OCI-LY3 (cell line): ENCODE measurements around the gene AFAP1.

Experiments used
- H2AFZ ChIP-seq: fragments of 200-600, 300-600 bp; shearing (Covaris generic); 2 replicates; pipeline ENCODE4 v1.6.0; 2014; ENCODE audit warnings: antibody characterized with exemption, low read depth, low read length
- H3K27ac ChIP-seq: fragments of 200-600, 300-600 bp; sonication (generic); 2 replicates; pipeline ENCODE4 v1.5.1; 2014; ENCODE audit warnings: mild to moderate bottlenecking, low read length, moderate library complexity, mixed read lengths
- H3K27me3 ChIP-seq: fragments of 200-600, 300-600 bp; sonication (generic); 2 replicates; pipeline ENCODE4 v1.6.1; 2014; ENCODE audit warnings: low read depth, low read length, mixed read lengths
- H3K36me3 ChIP-seq: fragments of 200-600, 300-600 bp; sonication (generic); replicated peaks from 2 replicates; pipeline ENCODE3; 2014; ENCODE audit warnings: low read depth, low read length, mixed read lengths
- H3K4me1 ChIP-seq: fragments of 300-600, 200-600 bp; sonication (generic); 2 replicates; pipeline ENCODE4 v1.6.1; 2014; ENCODE audit warnings: low read length, mixed read lengths
- H3K4me2 ChIP-seq: fragments of 200-600, 300-600 bp; sonication (generic); 2 replicates; pipeline ENCODE4 v1.6.1; 2014; ENCODE audit warnings: low read length, mixed read lengths
- H3K4me3 ChIP-seq: fragments of 300-600, 200-600 bp; sonication (generic); 2 replicates; pipeline ENCODE4 v1.5.1; 2014; ENCODE audit warnings: antibody characterized with exemption, mild to moderate bottlenecking, low read length, moderate library complexity
- H3K79me2 ChIP-seq: fragments of 300-600, 200-600 bp; shearing (Covaris generic); 2 replicates; pipeline ENCODE4 v1.6.1; 2014; ENCODE audit warnings: mild to moderate bottlenecking, low read length, mixed read lengths
- H3K9ac ChIP-seq: fragments of 300-600, 200-600 bp; shearing (Covaris generic); 2 replicates; pipeline ENCODE4 v1.6.0; 2014; ENCODE audit warnings: mild to moderate bottlenecking, low read length, moderate library complexity
- H3K9me3 ChIP-seq: fragments of 200-600, 300-600 bp; shearing (Covaris generic); 2 replicates; pipeline ENCODE4 v1.6.1; 2014; ENCODE audit warnings: low read length, mixed read lengths; ENCODE audit not compliant: insufficient read depth
- H4K20me1 ChIP-seq: fragments of 200-600, 300-600 bp; sonication (generic); 2 replicates; pipeline ENCODE4 v1.6.1; 2016; ENCODE audit warnings: low read length, mixed read lengths; ENCODE audit not compliant: insufficient read depth
- EZH2phosphoT487 ChIP-seq: fragments of 200-600 bp; shearing (Covaris generic); IDR thresholded peaks from 2 replicates; pipeline ENCODE4 v1.6.1; 2018; ENCODE audit warnings: antibody characterized with exemption, mixed run types, low read depth
- TF ChIP-seq, protein P1 (sequence below): fragments of 200-600, 300-600 bp; sonication (generic); IDR thresholded peaks from 2 replicates; pipeline ENCODE4 v1.5.1; 2014; ENCODE audit warnings: antibody characterized with exemption, low read length, low read depth

AFAP1 gene

DNA sequence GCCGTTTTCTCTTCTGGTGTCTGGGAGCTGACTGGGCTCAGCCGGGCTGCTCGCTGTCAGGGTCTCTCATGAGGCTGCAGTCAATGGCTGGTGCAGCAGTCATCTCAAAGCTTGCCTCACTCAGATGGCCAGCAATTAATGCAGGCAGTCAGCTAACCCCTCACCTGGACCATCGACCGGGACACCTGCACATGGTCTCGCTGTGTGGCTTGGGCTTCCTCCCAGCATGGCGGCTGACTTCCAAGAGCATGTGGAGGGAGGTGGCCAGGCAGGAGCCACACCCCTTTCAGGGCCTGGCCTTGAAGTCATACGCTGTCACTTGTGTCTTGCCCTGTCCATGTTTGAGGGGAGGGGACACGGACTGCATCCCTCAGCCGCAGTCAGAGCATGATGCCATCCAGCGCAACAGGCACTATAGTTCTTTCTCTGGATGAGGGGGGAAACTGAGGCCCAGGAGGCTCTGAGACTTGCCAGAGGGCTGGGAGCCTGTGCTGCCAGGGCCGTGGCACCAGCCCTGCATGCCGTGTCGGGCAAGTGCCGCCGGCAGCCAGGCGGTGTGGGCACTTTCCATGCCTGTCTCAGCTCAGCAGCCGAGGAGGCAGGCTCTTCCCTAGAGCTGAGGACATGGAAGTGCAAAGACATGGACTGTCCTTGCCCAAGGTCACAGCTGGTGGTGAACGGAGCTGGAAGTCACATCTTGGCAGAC, 201.8 kb downstream of the AFAP1 start:
- no peak overlapping the region for H3K4me2 ChIP-seq
- no peaks in the 10 kb centered on the region for H3K36me3 ChIP-seq
- TF ChIP-seq, protein P1, sequence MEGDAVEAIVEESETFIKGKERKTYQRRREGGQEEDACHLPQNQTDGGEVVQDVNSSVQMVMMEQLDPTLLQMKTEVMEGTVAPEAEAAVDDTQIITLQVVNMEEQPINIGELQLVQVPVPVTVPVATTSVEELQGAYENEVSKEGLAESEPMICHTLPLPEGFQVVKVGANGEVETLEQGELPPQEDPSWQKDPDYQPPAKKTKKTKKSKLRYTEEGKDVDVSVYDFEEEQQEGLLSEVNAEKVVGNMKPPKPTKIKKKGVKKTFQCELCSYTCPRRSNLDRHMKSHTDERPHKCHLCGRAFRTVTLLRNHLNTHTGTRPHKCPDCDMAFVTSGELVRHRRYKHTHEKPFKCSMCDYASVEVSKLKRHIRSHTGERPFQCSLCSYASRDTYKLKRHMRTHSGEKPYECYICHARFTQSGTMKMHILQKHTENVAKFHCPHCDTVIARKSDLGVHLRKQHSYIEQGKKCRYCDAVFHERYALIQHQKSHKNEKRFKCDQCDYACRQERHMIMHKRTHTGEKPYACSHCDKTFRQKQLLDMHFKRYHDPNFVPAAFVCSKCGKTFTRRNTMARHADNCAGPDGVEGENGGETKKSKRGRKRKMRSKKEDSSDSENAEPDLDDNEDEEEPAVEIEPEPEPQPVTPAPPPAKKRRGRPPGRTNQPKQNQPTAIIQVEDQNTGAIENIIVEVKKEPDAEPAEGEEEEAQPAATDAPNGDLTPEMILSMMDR = no peak
- TF ChIP-seq EZH2phosphoT487 = no peak
- no peaks in the 10 kb centered on the region for H3K4me1 ChIP-seq
- H3K27ac ChIP-seq = no peak overlapping the region
- no peak overlapping the region for H3K9ac ChIP-seq
- no peaks in the 10 kb centered on the region for H4K20me1 ChIP-seq
- H2AFZ ChIP-seq = no peak overlapping the region
- H3K9me3 ChIP-seq = no peaks in the 10 kb centered on the region
- H3K79me2 ChIP-seq = no peaks in the 10 kb centered on the region
- H3K4me3 ChIP-seq = no peak overlapping the region
- H3K27me3 ChIP-seq = no peaks in the 10 kb centered on the region

DNA sequence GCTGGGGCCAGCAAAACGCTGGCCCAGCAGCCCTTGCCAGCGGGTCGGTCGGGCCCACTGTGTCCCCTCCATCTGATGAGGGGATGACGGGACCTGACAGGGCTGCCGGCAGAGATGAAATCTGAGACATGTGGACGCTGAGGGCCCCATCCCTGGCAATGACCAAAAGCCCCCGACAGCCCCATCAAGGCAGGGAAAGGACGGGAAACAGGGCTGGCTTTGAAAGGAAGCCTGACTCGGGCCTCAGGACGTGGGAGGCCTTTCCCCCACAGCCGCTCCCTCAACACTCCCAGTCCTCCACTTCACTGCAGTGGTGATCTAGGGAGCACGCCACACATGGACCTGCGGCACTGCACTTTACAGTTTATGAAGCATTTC, 202.4 kb downstream of the AFAP1 start:
- H3K27me3 ChIP-seq = no peaks in the 10 kb centered on the region
- H2AFZ ChIP-seq = no peak overlapping the region
- H3K27ac ChIP-seq = no peak overlapping the region
- TF ChIP-seq, protein P1 = no peak
- no peak for TF ChIP-seq EZH2phosphoT487
- H3K4me2 ChIP-seq = no peak overlapping the region
- H3K36me3 ChIP-seq = no peaks in the 10 kb centered on the region
- H3K9me3 ChIP-seq = no peaks in the 10 kb centered on the region
- H4K20me1 ChIP-seq = no peaks in the 10 kb centered on the region
- H3K4me1 ChIP-seq = no peaks in the 10 kb centered on the region
- no peak overlapping the region for H3K4me3 ChIP-seq
- H3K9ac ChIP-seq = no peak overlapping the region
- no peaks in the 10 kb centered on the region for H3K79me2 ChIP-seq

GRCh38 chr4:7736436-7737267, 203.0 kb downstream of the AFAP1 start:
- TF ChIP-seq EZH2phosphoT487 = no peak
- TF ChIP-seq, protein P1 = no peak
- H3K36me3 ChIP-seq = no peaks in the 10 kb centered on the region
- H3K79me2 ChIP-seq = no peaks in the 10 kb centered on the region
- H3K27me3 ChIP-seq = no peaks in the 10 kb centered on the region
- H2AFZ ChIP-seq = no peak overlapping the region
- H3K4me3 ChIP-seq = no peak overlapping the region
- no peak overlapping the region for H3K4me2 ChIP-seq
- no peaks in the 10 kb centered on the region for H4K20me1 ChIP-seq
- H3K27ac ChIP-seq = no peak overlapping the region
- H3K9me3 ChIP-seq = no peaks in the 10 kb centered on the region
- no peaks in the 10 kb centered on the region for H3K4me1 ChIP-seq
- no peak overlapping the region for H3K9ac ChIP-seq

GRCh38 chr4:7735961-7736360, 203.7 kb downstream of the AFAP1 start:
- Histone ChIP-seq H4K20me1 (no peaks in the 10 kb centered on the region), H3K79me2 (no peaks in the 10 kb centered on the region), H3K27me3 (no peaks in the 10 kb centered on the region), H3K4me3 (no peak overlapping the region), H3K4me1 (no peaks in the 10 kb centered on the region), H2AFZ (no peak overlapping the region), H3K36me3 (no peaks in the 10 kb centered on the region), H3K27ac (no peak overlapping the region), H3K4me2 (no peak overlapping the region), H3K9me3 (no peaks in the 10 kb centered on the region), H3K9ac (no peak overlapping the region)
- no peak for TF ChIP-seq EZH2phosphoT487
- TF ChIP-seq, protein P1 = no peak
